Stimulated activated CD8-positive, alpha-beta memory T cell treated with anti-CD3 and anti-CD28 coated beads, Interleukin-12 subunit alpha, Interleukin-12 subunit beta, amount 100 ng/mL, for 24 hours (primary cell): ENCODE data around the gene KMT2E.
"Not testable (repeated sequence)": the region's sequence is repeated elsewhere in the genome, so short reads cannot be mapped to it uniquely, and the experiment has no call there.

Source experiments
- DNase-seq: peaks from one replicate; pipeline ENCODE4 v3.0.0-alpha.2; 2020; ENCODE audit errors: extremely low read depth

KMT2E gene

GRCh38 chr7:104983076-104983577 lies 30.9 kb upstream of the KMT2E start:
- DNase-seq, result no peak

- peak; percentile 72 for DNase-seq
Observed at GRCh38 chr7:104983578-104984539, 30.1 kb upstream of the KMT2E start.

DNA sequence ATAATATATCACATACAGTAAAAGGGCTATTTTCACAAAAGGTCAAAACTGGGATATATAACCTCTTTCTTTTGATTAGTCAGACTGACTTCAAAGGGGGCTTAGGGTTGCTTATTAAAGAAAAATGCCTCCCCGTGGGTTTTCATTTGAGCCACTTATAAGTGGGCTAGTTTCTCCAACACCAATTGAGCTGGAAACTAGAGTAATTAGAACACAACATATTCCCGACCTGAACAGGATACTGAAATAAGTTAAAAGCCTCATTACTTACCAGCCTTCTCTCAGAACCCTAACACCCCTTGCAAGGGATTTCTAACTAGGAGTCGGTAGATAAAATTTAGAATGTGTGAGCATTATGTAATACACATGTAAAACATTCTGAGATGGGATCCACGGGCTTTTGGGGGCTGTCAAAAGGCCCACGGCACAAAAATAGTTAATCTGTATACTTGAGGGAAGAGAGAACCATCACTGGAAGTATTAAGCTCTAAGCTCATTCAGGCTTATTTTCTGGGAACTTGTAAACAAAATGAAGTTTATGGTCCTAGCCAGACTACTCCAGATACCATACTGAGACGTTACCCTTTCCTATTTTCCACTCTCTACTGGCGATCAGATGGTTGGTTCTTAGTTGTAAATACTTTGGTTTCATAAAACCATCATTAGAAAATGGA lies 29.3 kb upstream of the KMT2E start:
- no peak for DNase-seq

GRCh38 chr7:104985259-104985617 lies 28.8 kb upstream of the KMT2E start:
- DNase-seq, result no peak

GRCh38 chr7:104986628-104987259 lies 27.3 kb upstream of the KMT2E start:
- no peak for DNase-seq

DNA sequence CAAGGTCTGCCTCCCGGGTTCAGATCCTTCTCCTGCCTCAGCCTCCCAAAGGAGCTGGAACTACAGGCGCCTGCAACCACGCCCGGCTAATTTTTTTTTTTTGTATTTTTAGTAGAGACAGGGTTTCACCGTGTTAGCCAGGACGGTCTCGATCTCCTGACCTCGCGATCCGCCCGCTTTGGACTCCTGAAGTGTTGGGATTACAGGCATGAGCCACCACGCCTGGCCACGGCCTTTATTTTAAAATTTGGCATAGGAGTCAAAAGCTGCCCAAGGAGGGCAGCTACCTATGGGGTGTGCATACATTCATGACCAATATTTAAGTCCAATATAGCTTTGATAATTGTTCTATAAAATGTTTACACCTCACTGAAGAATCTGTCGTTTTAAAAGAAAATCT lies 26.6 kb upstream of the KMT2E start:
- not testable (repeated sequence) for DNase-seq

DNA sequence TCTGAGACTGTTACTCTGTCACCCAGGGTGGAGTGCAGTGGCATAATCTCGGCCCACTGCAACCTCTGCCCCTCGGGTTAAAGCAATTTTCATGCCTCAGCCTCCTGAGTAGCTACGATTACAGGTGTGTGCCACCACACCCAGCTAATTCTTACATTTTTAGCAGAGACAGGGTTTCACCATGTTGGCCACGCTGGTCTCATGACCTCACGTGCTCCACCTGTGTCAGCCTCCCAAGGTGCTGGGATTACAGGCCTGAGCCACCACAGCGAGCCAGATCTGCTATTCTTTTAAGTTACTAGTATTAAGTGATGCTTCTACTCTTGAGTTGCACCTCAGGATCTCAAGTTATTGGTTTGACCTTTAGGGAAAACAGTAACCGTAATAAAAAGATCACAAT lies 23.0 kb upstream of the KMT2E start:
- no peak for DNase-seq

DNA sequence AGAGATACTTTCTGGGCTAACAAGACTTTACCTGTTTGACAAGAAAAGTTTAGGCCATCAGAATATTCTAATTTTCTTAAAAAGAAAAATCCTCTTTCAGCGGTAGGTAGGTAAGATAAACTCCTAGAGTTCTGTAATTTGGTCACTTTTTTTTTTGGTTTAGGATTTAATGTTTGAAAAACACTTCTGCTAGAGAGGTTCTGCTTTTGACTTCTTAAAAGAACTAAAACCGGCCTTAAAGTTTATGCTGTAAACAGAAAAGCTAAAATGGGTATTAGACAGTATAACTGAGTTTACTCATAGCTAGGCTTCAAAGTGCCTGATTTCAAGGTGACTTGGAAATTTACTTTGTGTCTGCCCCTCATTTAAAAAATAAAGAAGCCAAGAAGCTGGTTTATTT lies 21.7 kb upstream of the KMT2E start:
- DNase-seq, result no peak

DNA sequence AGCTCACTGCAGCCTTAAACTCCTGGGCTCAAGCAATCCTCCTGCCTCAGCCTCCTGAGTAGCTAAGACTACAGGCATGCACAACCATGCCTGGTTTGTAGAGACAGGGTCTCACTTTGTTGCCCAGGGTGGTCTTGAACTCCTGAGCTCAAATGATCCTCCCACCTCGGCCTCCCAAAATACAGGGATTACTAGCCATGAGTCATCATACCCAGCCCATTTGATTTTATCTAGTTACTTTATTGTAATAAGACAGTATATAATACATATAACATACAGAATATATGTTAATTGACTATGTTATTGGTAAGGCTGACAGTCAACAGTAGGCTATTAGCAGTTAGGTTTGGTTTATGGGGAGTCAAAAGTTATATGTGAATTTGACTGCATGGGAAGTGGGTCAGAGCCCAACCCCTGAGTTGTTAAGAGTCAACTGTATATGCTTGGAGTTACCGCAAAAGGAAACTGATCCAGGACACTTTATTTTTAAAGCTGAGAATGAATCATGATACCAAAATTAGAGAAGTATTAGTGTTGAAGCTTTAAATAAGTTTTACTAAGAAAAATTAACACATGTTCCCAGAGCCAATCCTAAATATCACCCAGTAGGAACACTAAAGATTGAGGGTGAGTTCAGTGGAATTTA lies 20.7 kb upstream of the KMT2E start:
- no peak for DNase-seq

DNA sequence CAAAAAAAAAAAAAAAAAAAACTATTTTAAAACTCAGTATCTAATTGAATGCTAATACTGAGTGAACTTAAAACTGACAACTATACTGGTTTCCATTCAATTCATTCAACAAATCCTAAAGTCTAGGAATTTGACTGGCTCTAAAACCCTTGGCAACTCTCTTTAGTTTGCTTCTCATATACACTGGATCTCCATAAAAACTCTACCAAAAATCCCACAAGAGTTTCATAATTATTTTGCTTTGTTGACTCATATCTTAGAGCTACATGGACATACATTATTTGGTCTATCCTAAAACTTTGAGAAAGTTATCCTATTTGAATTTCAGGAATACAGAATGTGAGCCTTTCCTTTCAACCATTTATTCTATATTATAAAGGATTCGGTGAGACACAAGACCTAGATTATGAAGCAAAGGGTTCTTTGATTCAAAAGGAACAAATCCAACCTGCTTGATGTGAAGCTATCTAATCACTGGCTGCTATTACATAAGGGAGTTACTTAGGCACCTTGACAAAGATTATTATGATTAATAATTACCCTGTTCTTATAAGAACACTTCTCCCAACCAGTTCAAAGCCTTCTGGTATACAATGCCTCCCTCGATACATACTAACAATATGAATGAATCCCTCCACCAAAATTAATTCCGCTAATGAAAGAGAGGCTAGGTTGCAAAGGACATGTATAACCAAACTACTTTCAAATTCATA lies 15.8 kb upstream of the KMT2E start:
- no peak for DNase-seq

GRCh38 chr7:105000200-105000599 lies 13.8 kb upstream of the KMT2E start:
- no peak for DNase-seq

DNA sequence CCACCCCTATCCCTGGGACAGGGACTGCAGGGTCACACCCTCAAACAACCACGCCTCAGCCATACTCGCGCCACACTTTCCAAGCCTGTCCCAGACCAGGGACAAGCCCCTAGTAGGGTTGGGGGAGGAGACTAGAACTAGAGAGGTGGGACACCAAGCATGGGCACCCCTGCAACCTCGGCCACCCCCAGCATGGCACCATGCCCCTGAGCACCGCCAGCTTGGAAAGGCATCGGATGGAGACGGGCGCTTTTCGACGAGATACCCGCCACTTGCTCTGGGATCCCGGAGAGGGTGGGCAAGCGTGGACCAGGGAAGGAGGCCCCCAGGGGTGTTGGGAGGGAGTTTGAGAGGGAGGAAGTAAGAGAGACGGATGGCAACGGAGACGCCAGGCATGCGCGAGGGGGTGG lies 13.1 kb upstream of the KMT2E start:
- DNase-seq, result no peak

DNA sequence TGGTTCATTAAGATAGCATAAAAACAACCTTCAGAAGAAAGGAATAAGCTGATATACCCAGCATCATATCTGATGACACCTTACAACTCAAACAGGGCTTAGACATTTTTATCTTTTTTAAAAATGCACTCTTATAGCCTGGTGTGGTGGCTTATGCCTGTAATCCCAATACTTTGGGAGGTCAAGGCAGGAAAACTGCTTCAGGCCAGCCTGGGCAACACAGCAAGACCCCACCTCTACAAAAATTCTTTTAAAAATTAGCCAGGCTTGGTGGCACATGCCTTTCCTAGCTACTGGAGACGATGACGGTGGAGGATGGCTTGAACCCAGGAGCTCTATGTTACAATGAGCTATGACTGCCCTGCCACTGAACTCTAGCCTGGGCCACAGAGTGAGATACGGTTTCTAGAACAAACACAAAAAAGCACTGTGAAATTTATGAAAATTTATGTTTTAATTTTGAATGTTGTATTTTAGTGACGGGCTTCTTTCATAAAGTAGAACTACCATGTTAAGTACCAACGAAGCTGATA lies 12.3 kb upstream of the KMT2E start:
- no peak for DNase-seq

DNA sequence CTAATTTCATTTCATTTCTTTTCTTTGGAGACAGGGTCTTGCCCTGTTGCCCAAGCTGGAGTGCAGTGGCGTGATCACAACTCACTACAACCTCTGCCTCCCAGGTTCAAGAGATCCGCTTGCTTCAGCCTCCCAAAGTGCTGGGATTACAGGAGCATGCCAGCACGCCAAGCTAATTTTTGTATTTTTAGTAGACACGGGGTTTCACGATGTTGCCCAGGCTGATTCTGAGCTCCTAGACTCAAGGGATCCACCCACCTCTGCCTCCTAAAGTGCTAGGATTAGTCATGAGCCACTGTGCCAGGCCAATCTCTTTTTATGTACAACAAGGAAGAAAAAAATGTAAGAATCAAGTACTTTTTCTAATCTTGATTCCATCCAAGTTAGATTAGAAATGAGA lies 10.7 kb upstream of the KMT2E start:
- no peak for DNase-seq

- no peak for DNase-seq
Observed at GRCh38 chr7:105003872-105004510, 10.0 kb upstream of the KMT2E start.

DNA sequence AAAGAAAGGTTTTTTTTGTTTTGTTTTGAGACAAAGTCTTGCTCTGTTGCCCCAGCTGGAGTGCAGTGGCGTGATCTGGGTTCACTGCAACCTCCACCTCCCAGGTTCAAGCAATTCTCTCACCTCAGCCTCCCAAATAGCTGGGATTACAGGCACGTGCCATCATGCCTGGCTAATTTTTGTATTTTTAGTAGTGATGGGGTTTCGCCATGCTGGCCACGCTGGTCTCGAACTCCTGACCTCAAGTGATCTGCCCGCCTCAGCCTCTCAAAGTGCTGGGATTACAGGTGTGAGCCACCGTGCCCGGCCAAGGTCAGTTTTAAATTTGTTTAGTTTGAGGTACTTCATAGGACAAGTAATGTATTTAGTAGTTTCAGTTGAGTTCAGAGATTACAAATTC lies 9.0 kb upstream of the KMT2E start:
- DNase-seq, result not testable (repeated sequence)

DNA sequence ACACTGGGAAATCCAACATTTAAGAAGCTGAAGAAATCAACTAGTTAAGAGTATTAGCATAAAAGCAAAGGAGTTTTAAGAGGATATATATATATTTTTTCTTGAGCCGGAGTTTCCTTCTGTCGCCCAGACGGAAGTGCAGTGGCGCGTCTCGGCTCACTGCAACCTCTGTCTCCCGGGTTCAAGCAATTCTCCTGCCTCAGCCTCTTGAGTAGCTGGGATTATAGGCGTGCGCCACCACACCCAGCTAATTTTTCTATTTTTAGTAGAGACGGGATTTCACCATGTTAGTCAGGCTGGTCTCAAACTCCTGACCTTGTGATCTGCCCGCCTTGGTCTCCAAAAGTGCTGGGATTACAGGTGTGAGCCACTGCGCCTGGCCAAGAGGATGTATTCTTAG lies 8.5 kb upstream of the KMT2E start:
- not testable (repeated sequence) for DNase-seq

GRCh38 chr7:105006367-105007136 lies 7.5 kb upstream of the KMT2E start:
- no peak for DNase-seq

GRCh38 chr7:105007298-105007697 lies 6.7 kb upstream of the KMT2E start:
- no peak for DNase-seq
